ENCODE measurements around the gene CCDC170.

The CCDC170 gene

GRCh38 chr6:151536188-151536479, 42.3 kb downstream of the CCDC170 start:
- Histone ChIP-seq H3K36me3 (ENCODE audit: insufficient read depth, low read length) (no peaks in the 10 kb centered on the region), H3K79me2 (ENCODE audit: insufficient read depth, low read length) (no peaks in the 10 kb centered on the region), H2AFZ (ENCODE audit: low read length) (no peak overlapping the region), H3K9me2 (replicated peaks; ENCODE audit: low read depth, low read length) (no peaks in the 10 kb centered on the region), H3K27me3 (ENCODE audit: insufficient read depth, low read length, poor library complexity, severe bottlenecking) (no peaks in the 10 kb centered on the region), H4K20me1 (ENCODE audit: insufficient read depth, low read length, poor library complexity, severe bottlenecking) (no peaks in the 10 kb centered on the region), H3K9me3 (ENCODE audit: insufficient read depth, low read depth, low read length) (peaks cover 9% of the 10 kb centered on the region; the same call in 1 of the 2 replicates), H3F3A (ENCODE audit: low read depth) (no peaks in the 10 kb centered on the region), H3K4me3 (ENCODE audit: low read length, poor library complexity, severe bottlenecking) (no peak overlapping the region), H3K4me2 (ENCODE audit: low read depth, low read length, poor library complexity, severe bottlenecking) (no peak overlapping the region), H3K9ac (ENCODE audit: low read depth, low read length, poor library complexity, severe bottlenecking) (no peak overlapping the region), H3K4me1 (ENCODE audit: insufficient read depth, low read length, poor library complexity, severe bottlenecking) (peaks cover 10% of the 10 kb centered on the region)
- no peak for TF ChIP-seq CTCF (conservative IDR thresholded peaks at IDR 0.05; ENCODE audit: low read length)
- TF ChIP-seq EZH2phosphoT487 (IDR thresholded peaks at IDR 0.05; ENCODE audit: borderline replicate concordance) = no peak

- no peak overlapping the region for H2AFZ ChIP-seq (ENCODE audit: low read length)
- no peaks in the 10 kb centered on the region for H4K20me1 ChIP-seq (ENCODE audit: insufficient read depth, low read length, poor library complexity, severe bottlenecking)
- peaks cover 9% of the 10 kb centered on the region; the same call in 1 of the 2 replicates for H3K9me3 ChIP-seq (ENCODE audit: insufficient read depth, low read depth, low read length)
- no peak for TF ChIP-seq CTCF (conservative IDR thresholded peaks at IDR 0.05; ENCODE audit: low read length)
- no peak for TF ChIP-seq EZH2phosphoT487 (IDR thresholded peaks at IDR 0.05; ENCODE audit: borderline replicate concordance)
- H3K4me2 ChIP-seq (ENCODE audit: low read depth, low read length, poor library complexity, severe bottlenecking) = no peak overlapping the region
- H3K4me1 ChIP-seq (ENCODE audit: insufficient read depth, low read length, poor library complexity, severe bottlenecking) = peaks cover 10% of the 10 kb centered on the region
- H3K9me2 ChIP-seq (replicated peaks; ENCODE audit: low read depth, low read length) = no peaks in the 10 kb centered on the region
- no peaks in the 10 kb centered on the region for H3K27me3 ChIP-seq (ENCODE audit: insufficient read depth, low read length, poor library complexity, severe bottlenecking)
- no peaks in the 10 kb centered on the region for H3F3A ChIP-seq (ENCODE audit: low read depth)
- no peak overlapping the region for H3K9ac ChIP-seq (ENCODE audit: low read depth, low read length, poor library complexity, severe bottlenecking)
- H3K4me3 ChIP-seq (ENCODE audit: low read length, poor library complexity, severe bottlenecking) = no peak overlapping the region
- no peaks in the 10 kb centered on the region for H3K79me2 ChIP-seq (ENCODE audit: insufficient read depth, low read length)
- no peaks in the 10 kb centered on the region for H3K36me3 ChIP-seq (ENCODE audit: insufficient read depth, low read length)
These were observed 43.7 kb downstream of the CCDC170 start for GRCh38 chr6:151537556-151537955.

GRCh38 chr6:151539506-151540268, 45.9 kb downstream of the CCDC170 start:
- Histone ChIP-seq H3K4me1 (ENCODE audit: insufficient read depth, low read length, poor library complexity, severe bottlenecking) (peaks cover 11% of the 10 kb centered on the region), H3K9ac (ENCODE audit: low read depth, low read length, poor library complexity, severe bottlenecking) (no peak overlapping the region), H2AFZ (ENCODE audit: low read length) (no peak overlapping the region), H3F3A (ENCODE audit: low read depth) (no peaks in the 10 kb centered on the region), H3K4me2 (ENCODE audit: low read depth, low read length, poor library complexity, severe bottlenecking) (no peak overlapping the region), H3K9me3 (ENCODE audit: insufficient read depth, low read depth, low read length) (peaks cover 9% of the 10 kb centered on the region; the same call in 1 of the 2 replicates), H3K36me3 (ENCODE audit: insufficient read depth, low read length) (no peaks in the 10 kb centered on the region), H3K4me3 (ENCODE audit: low read length, poor library complexity, severe bottlenecking) (no peak overlapping the region), H4K20me1 (ENCODE audit: insufficient read depth, low read length, poor library complexity, severe bottlenecking) (no peaks in the 10 kb centered on the region), H3K79me2 (ENCODE audit: insufficient read depth, low read length) (no peaks in the 10 kb centered on the region), H3K27me3 (ENCODE audit: insufficient read depth, low read length, poor library complexity, severe bottlenecking) (no peaks in the 10 kb centered on the region), H3K9me2 (replicated peaks; ENCODE audit: low read depth, low read length) (no peaks in the 10 kb centered on the region)
- no peak for TF ChIP-seq EZH2phosphoT487 (IDR thresholded peaks at IDR 0.05; ENCODE audit: borderline replicate concordance)
- no peak for TF ChIP-seq CTCF (conservative IDR thresholded peaks at IDR 0.05; ENCODE audit: low read length)

Measured in Loucy (cell line).